GM12875 (cell line): ENCODE measurements around the gene LTO1.

ENCODE experiments used
- H3K4me3 ChIP-seq: one replicate; pipeline ENCODE4 v1.5.1; 2011; ENCODE audit warnings: low read depth, low read length, control low read depth
- TF ChIP-seq, protein P1 (sequence below): IDR thresholded peaks from 2 replicates; pipeline ENCODE4 v1.5.1; 2011; ENCODE audit warnings: low read depth, mild to moderate bottlenecking, control low read depth, inconsistent platforms, low read length, moderate library complexity, borderline replicate concordance; ENCODE audit not compliant: insufficient read depth

The LTO1 gene

DNA sequence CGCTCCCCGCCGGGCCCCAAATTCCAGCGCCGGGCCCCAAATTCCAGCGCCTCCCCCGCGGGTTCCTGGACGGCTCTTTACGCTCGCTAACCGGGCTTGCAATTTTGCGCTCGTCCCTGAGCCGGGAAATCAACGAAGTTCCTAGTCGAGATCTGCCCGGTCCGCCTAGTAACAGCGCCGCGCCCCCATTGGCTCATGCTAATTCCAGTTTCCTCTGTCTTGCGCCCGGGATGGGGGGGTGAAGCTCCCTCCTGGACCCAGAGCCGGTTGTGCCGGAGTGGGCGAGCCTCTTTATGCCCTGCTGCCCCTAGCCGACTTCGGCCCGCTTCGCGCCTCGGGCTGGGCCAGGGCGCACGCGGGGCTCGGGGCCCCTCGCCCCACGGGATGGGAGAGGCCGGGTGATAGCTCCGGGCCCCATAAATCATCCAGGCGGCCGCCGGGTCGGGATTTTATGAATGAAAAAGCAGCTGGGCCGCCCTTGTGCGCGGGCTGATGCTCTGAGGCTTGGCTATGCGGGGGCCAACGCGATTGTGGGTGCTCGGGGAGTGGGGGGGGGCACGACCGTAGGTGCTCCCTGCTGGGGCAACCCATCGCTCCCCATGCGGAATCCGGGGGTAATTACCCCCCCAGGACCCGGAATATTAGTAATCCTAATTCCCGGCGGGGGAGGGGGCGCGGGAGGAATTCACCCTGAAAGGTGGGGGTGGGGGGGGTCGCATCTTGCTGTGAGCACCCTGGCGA is 36.0 kb downstream of the LTO1 start:
- TF ChIP-seq, protein P1, sequence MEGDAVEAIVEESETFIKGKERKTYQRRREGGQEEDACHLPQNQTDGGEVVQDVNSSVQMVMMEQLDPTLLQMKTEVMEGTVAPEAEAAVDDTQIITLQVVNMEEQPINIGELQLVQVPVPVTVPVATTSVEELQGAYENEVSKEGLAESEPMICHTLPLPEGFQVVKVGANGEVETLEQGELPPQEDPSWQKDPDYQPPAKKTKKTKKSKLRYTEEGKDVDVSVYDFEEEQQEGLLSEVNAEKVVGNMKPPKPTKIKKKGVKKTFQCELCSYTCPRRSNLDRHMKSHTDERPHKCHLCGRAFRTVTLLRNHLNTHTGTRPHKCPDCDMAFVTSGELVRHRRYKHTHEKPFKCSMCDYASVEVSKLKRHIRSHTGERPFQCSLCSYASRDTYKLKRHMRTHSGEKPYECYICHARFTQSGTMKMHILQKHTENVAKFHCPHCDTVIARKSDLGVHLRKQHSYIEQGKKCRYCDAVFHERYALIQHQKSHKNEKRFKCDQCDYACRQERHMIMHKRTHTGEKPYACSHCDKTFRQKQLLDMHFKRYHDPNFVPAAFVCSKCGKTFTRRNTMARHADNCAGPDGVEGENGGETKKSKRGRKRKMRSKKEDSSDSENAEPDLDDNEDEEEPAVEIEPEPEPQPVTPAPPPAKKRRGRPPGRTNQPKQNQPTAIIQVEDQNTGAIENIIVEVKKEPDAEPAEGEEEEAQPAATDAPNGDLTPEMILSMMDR, result no peak

DNA sequence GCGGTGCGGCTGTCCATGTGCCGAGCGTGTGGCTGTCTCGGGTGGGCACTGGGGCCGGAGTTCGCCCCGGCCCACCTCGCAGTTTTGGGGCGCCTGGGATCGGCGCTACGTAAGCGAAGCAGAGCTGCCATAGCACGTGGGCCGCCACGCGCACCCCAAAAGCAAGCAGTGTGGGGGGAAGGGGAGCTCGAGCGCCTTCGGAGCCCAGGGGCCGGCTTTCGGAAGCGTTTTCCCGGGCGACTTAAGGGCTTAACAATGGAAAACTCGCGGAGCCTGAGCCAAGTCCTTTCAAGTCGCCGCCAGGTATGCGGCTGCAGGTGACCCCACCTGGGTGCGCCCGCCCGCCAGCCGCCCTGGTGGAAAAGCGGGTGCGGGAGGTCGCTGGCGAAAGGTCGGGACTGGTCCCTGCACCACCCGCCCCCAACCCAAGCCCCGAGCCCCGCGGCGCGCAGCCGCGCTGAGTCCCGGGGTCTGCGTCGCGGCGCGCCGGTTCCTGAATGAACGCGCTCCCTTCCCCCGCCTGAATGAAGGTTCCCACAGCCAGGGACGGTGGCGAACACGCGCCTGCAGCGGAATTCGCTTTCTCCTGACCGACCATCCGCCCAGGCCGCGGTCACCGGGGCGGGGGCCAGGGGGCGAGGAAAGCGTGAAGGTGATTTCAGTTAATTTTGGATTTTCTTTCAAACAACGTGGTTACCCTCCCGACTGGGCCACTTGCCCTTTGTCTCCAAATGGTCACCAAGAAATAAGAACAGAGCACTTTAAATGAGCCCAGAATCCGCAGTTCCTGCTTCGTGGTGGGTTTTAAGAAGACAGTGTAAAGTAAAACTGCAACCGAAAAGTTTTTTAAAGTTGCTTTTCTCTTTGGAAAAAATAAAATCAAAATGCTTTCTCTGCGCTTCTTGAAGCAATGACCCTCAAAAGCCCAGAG is 36.9 kb downstream of the LTO1 start:
- no peak overlapping the region for H3K4me3 ChIP-seq
- TF ChIP-seq, protein P1, result no peak

More for the DNA sequence above, 36.0 kb downstream of the LTO1 start:
- no peak overlapping the region for H3K4me3 ChIP-seq

DNA sequence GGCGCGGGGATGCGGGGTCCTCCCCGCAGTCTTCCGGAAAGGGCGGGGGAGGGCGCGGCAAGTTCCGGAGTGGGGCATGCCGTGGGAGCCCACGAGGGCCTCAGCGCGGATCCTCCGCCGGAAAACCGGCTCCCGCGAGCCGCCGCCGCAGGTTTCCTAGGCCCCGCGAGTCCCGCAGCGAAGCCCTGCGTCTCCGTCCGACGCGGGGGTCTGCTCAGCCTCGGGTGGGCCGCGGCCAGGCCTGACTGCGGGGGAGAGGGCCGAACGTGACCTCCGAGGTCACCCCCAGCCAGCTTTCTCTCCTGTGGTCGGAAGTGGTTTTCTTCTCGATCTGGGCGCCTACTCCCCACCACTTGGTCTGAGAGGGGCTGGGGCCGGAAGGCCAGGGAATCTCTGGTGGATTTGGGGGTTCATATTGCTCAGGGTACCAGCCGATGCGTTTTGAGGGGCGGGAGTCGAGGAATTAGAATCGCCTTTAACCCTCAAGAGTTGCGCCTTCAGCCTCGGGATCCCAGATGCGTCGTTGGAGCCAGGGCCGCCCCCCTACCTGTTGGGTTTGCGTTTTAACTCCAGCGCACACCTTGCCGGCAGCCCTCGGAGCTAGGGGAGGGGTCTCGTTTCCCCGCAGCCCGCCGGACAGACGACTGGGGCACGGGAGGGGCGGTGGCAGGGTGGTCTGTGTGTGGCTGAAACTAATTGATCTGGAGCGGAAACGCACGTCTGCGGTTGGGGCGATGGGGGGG is 37.8 kb downstream of the LTO1 start:
- H3K4me3 ChIP-seq, result no peak overlapping the region
- TF ChIP-seq, protein P1, result no peak

DNA sequence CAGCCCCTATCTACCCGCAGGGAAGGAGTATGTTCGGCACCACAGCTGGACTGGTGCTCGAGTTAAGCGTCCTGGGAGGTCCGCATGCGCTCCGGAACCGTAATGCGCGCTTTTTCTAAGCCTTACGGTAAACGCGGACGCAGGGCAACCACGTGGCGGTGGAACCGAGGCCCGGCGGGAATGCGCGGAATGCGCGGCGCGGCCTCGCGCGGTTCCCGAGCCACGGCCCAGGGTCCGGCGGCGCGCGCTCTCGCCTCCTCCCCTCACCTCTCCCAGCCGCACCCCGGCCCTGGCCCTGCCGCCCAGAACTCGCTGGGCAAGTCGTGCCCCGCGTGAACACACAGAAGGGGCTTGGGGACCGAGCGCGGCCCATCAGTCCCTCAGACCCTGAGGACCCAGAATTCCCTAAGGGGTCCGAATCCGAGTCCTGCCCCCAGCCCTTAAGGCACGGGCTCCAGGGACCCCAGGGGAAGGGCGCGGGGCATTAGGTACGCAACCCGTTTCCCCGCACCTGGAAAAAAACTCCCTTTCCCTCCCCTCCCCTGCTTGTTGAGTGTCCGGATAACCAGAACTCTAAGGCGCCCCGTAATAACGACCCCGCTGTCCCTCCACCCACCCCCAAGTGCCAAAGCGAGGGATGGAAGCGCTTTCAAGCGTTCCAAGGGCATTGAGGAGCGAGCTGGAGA is 38.5 kb downstream of the LTO1 start:
- H3K4me3 ChIP-seq, result no peak overlapping the region

DNA sequence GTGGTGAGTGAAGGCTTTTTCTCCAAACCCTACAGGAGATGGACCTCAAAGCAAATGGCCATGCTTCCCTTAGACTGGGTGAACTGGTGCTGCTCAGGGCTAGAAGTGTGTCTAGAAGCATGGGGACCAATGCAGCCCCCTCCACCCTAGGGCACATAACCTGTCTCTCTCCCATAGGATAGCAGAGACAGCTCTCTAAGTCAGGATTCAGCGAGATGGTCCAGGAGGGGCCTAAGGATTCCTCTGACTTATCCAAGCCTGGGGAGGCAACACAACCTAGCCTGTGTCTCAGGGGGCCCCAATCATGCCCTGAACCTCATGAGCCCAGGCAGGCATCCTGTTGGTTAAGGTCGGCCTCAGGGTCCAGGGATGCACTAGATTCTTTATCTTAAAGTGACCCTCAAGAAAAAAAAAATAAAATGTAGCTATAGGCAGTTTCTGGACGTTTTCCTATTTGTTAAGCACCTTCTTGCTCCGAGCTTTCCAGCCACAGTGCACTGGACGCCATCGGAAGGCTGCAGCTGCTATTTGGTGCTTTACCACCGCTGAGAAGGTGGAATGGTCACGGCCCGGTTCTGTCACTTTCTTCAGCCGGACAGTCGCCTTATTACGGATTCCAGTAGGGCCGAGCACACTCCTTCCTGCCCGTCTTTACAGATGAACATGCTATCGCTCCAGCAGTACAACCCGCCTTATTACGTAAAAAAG is 39.2 kb downstream of the LTO1 start:
- no peak overlapping the region for H3K4me3 ChIP-seq

More for the DNA sequence above, 38.5 kb downstream of the LTO1 start:
- TF ChIP-seq, protein P1, result no peak

More for the DNA sequence above, 39.2 kb downstream of the LTO1 start:
- TF ChIP-seq, protein P1, result no peak
